ENCODE data around the gene FAM170A. TPM values are rescaled to one million over a fixed set of nuclear protein-coding genes. Genes with fewer than 3 reads are reported as not detected.

The FAM170A gene
- total RNA-seq, 1 donor from 2014 or later = not detected

DNA sequence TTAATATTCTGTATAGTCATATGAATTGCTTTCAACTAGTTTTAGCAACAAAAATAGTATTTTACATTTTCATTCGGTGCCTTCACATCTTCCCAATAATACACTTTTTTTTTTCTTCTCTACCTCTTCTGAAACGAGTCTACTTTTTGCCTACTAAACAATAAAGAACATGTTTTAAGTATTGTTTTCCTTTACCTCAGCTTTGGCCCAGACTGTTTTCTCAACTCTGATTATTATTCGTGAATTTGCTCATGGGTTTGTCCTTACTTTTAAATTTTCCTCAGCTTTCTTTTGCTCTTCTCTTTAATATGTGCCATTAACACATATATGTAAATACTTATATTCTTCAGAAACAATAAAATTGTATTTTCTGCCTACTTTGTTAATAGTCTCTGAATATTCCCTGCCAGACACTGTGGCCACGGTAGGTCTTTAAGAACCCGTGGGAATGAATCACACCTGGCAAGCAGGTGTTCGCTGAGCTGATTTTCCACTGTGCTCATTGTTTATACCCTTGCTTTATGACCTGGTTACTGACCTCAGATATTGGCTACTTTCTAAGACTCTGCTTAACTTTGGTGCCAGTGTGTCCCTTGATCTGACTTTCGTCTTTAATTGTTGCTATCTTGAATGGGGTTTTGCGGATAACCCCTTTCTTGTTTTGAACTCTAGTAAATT is 49.1 kb downstream of the FAM170A start:
- TF ChIP-seq, protein P1, sequence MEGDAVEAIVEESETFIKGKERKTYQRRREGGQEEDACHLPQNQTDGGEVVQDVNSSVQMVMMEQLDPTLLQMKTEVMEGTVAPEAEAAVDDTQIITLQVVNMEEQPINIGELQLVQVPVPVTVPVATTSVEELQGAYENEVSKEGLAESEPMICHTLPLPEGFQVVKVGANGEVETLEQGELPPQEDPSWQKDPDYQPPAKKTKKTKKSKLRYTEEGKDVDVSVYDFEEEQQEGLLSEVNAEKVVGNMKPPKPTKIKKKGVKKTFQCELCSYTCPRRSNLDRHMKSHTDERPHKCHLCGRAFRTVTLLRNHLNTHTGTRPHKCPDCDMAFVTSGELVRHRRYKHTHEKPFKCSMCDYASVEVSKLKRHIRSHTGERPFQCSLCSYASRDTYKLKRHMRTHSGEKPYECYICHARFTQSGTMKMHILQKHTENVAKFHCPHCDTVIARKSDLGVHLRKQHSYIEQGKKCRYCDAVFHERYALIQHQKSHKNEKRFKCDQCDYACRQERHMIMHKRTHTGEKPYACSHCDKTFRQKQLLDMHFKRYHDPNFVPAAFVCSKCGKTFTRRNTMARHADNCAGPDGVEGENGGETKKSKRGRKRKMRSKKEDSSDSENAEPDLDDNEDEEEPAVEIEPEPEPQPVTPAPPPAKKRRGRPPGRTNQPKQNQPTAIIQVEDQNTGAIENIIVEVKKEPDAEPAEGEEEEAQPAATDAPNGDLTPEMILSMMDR (conservative IDR thresholded peaks at IDR 0.05; ENCODE audit: low read depth, low read length) = no peak
- DNase-seq (ENCODE audit: low read depth) = no peak
- H3K4me3 ChIP-seq (ENCODE audit: low read depth, low read length) = no peak overlapping the region

GRCh38 chr5:119680080-119680479 is 50.7 kb downstream of the FAM170A start:
- H3K4me3 ChIP-seq (ENCODE audit: low read depth, low read length) = no peak overlapping the region
- TF ChIP-seq, protein P1 (conservative IDR thresholded peaks at IDR 0.05; ENCODE audit: low read depth, low read length) = no peak
- no peak for DNase-seq (ENCODE audit: low read depth)

DNA sequence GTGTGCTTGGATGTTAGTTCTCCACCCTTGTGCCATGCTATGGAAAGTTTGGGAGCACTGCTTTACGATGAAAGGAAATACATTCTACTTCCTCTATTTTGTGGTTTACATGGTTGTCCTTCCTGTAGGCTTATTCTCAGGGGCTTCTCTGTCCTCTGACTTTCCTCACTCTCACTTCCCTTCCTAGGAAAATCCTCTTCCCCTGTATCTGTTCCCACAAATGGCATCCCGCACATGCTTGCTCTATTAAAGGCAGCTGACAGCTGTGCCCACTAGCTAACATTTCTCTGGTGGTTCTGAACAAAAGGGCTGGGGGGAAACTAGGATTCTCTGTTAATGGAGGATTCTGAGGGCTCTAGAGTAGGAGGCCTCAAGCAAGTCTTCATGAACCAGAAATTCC is 52.4 kb downstream of the FAM170A start:
- no peak overlapping the region for H3K4me3 ChIP-seq (ENCODE audit: low read depth, low read length)
- TF ChIP-seq, protein P1 (conservative IDR thresholded peaks at IDR 0.05; ENCODE audit: low read depth, low read length) = no peak
- no peak for DNase-seq (ENCODE audit: low read depth)

DNA sequence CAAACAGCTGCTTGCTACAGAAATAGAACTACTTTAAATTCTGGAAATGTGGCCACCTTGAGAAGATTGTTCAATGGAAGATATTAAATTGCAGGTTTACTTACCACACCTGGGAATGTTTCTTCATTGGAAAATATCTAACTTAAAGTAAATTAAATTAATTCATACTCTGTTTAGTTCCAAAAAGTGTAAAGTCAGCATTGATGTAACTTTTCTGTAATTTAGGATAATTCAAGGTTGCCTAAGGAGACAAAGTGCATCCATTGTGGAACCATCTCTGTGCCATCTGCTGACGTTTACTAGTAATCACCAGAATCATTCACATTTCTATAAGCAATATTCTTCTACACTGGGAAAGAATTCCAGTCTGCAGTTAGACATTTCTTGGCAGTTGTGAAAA is 53.0 kb downstream of the FAM170A start:
- DNase-seq (ENCODE audit: low read depth) = no peak
- TF ChIP-seq, protein P1 (conservative IDR thresholded peaks at IDR 0.05; ENCODE audit: low read depth, low read length) = no peak
- H3K4me3 ChIP-seq (ENCODE audit: low read depth, low read length) = no peak overlapping the region

Other genes starting within 250 kb of the FAM170A start
- gene HSD17B4, start 177.1 kb upstream of the FAM170A start, total RNA-seq = 104 and 142 TPM in 2 replicates